H1 (cell line): Measurements from ENCODE around the gene FGFR2. TPM values are rescaled to one million over a fixed set of nuclear protein-coding genes. Genes with fewer than 3 reads are reported as not detected.

Experiments used
- CTCF ChIA-PET: fragments of 300-600 bp; sonication (Branson Sonifier 250); formaldehyde crosslinking; loops from one replicate; lab custom pipeline; 2021; ENCODE audit not compliant: partially characterized antibody; lab: Charles Lee
- POLR2A ChIA-PET: fragments of 300-600 bp; sonication (Branson Sonifier 250); formaldehyde crosslinking; loops from one replicate; lab custom pipeline; 2021; ENCODE audit warnings: inconsistent platforms; ENCODE audit not compliant: partially characterized antibody; lab: Charles Lee
- DNase-seq, 2 experiments: peaks; one replicate each; pipeline versions ENCODE4 v3.0.0 to v3.0.0-alpha.2; 2010 to 2022; ENCODE audit warnings: low spot score in 2 of 2, low read depth in 1 of 2, mixed read lengths in 1 of 2
- FAIRE-seq: peaks from 2 replicates; lab custom pipeline; 2011; peaks lifted over from hg19 to GRCh38; lab: Jason Lieb, UNC
- H2AFZ ChIP-seq: 2 replicates; pipeline ENCODE4 v1.8.1; 2012; ENCODE audit warnings: low read length, inconsistent platforms
- H2AK5ac ChIP-seq: 2 replicates; pipeline ENCODE4 v1.6.1; 2013; ENCODE audit warnings: low read depth, low read length
- H2BK120ac ChIP-seq: replicated peaks from 2 replicates; pipeline ENCODE3; 2013; ENCODE audit warnings: low read depth, low read length, inconsistent platforms
- H2BK12ac ChIP-seq: 2 replicates; pipeline ENCODE4 v1.6.1; 2013; ENCODE audit warnings: low read depth, low read length
- H2BK15ac ChIP-seq: 2 replicates; pipeline ENCODE4 v1.6.1; 2013; ENCODE audit warnings: low read length
- H2BK20ac ChIP-seq: 2 replicates; pipeline ENCODE4 v1.6.1; 2013; ENCODE audit warnings: low read length
- H2BK5ac ChIP-seq: 2 replicates; pipeline ENCODE4 v1.6.1; 2013; ENCODE audit warnings: low read depth, low read length
- H3K14ac ChIP-seq: 2 replicates; pipeline ENCODE4 v1.6.1; 2013; ENCODE audit warnings: inconsistent platforms; ENCODE audit not compliant: insufficient read length
- H3K18ac ChIP-seq: 2 replicates; pipeline ENCODE4 v1.6.1; 2013; ENCODE audit warnings: low read length; ENCODE audit errors: extremely low read depth
- H3K23ac ChIP-seq: 2 replicates; pipeline ENCODE4 v1.6.1; 2013; ENCODE audit warnings: inconsistent platforms; ENCODE audit not compliant: insufficient read length
- H3K23me2 ChIP-seq: 2 replicates; pipeline ENCODE4 v1.6.1; 2013; ENCODE audit warnings: low read depth, low read length
- H3K27ac ChIP-seq: 2 replicates; pipeline ENCODE4 v1.6.1; 2011; ENCODE audit warnings: low read depth, low read length, inconsistent platforms
- H3K27me3 ChIP-seq, 4 experiments: replicated peaks in 1 of 4; 1 replicate in 1 of 4; 2 replicates in 3 of 4; pipeline versions ENCODE4 v1.6.1 to v1.8.1; 2011 to 2013; ENCODE audit warnings: low read length in 3 of 4, mild to moderate bottlenecking in 3 of 4, inconsistent platforms in 2 of 4, mixed read lengths in 2 of 4, moderate library complexity in 1 of 4; ENCODE audit not compliant: control insufficient read depth in 3 of 4, insufficient read depth in 3 of 4; ENCODE audit errors: extremely low read depth in 1 of 4
- H3K36me3 ChIP-seq, 4 experiments: 2 replicates each; pipeline versions ENCODE4 v1.6.1 to v1.8.1; 2011 to 2013; ENCODE audit warnings: mild to moderate bottlenecking in 4 of 4, low read length in 3 of 4, moderate library complexity in 2 of 4, control low read depth in 1 of 4, inconsistent platforms in 1 of 4; ENCODE audit not compliant: insufficient read depth in 4 of 4, control insufficient read depth in 2 of 4
- H3K4ac ChIP-seq: replicated peaks from 2 replicates; pipeline ENCODE3; 2013; ENCODE audit warnings: low read length, low read depth, mixed read lengths, inconsistent platforms; ENCODE audit not compliant: insufficient read length
- H3K4me1 ChIP-seq, 4 experiments: replicated peaks in 1 of 4; 1 replicate in 1 of 4; 2 replicates in 3 of 4; pipeline versions ENCODE4 v1.6.1 to v1.8.1; 2011 to 2013; ENCODE audit warnings: low read length in 3 of 4, inconsistent platforms in 2 of 4, mixed read lengths in 1 of 4; ENCODE audit not compliant: insufficient read depth in 4 of 4, control insufficient read depth in 3 of 4
- H3K4me2 ChIP-seq, 2 experiments: 2 replicates each; pipeline versions ENCODE4 v1.6.1 to v1.8.1; 2011 to 2013; ENCODE audit warnings: low read depth in 2 of 2, low read length in 2 of 2, control low read depth in 1 of 2, inconsistent platforms in 1 of 2, mild to moderate bottlenecking in 1 of 2; ENCODE audit not compliant: insufficient read depth in 1 of 2
- H3K4me3 ChIP-seq, 4 experiments: fragments of 200-600, 300-600 bp in 1 of 4; sonication (generic), shearing (Covaris generic), sonication (Bioruptor Twin) in 1 of 4; 2 replicates each; pipeline versions ENCODE4 v1.5.1 to v1.8.1; 2011 to 2016; ENCODE audit warnings: low read length in 4 of 4, low read depth in 3 of 4, control low read depth in 2 of 4, inconsistent platforms in 2 of 4, mild to moderate bottlenecking in 2 of 4, mixed read lengths in 1 of 4, moderate library complexity in 1 of 4; ENCODE audit not compliant: insufficient read depth in 2 of 4; ENCODE audit errors: extremely low read depth in 1 of 4
- H3K56ac ChIP-seq: replicated peaks from 2 replicates; pipeline ENCODE3; 2013; ENCODE audit warnings: low read depth, mild to moderate bottlenecking, mixed read lengths, low read length, inconsistent platforms; ENCODE audit not compliant: insufficient read length
- H3K79me1 ChIP-seq: 2 replicates; pipeline ENCODE4 v1.6.1; 2013; ENCODE audit warnings: low read depth, low read length, control low read depth
- H3K79me2 ChIP-seq, 2 experiments: 2 replicates each; pipeline versions ENCODE4 v1.6.1 to v1.8.1; 2012 to 2013; ENCODE audit warnings: low read length in 2 of 2, mild to moderate bottlenecking in 2 of 2, inconsistent platforms in 1 of 2; ENCODE audit not compliant: insufficient read depth in 2 of 2, control insufficient read depth in 1 of 2
- H3K9ac ChIP-seq, 4 experiments: replicated peaks in 1 of 4; 1 replicate in 1 of 4; 2 replicates in 3 of 4; pipeline versions ENCODE4 v1.6.1 to v1.8.1; 2011 to 2013; ENCODE audit warnings: low read depth in 3 of 4, low read length in 3 of 4, control low read depth in 2 of 4, mild to moderate bottlenecking in 2 of 4, moderate library complexity in 2 of 4, inconsistent platforms in 1 of 4; ENCODE audit errors: extremely low read depth in 1 of 4
- H3K9me3 ChIP-seq, 2 experiments: 2 replicates each; pipeline versions ENCODE4 v1.6.1 to v1.8.1; 2012 to 2013; ENCODE audit warnings: mild to moderate bottlenecking in 2 of 2, moderate library complexity in 2 of 2, control low read depth in 1 of 2, inconsistent platforms in 1 of 2, low read depth in 1 of 2, low read length in 1 of 2, mixed read lengths in 1 of 2; ENCODE audit not compliant: insufficient read depth in 2 of 2
- H4K20me1 ChIP-seq, 2 experiments: replicated peaks in 1 of 2; 2 replicates each; pipeline versions ENCODE3 to v1.8.1; 2011 to 2013; ENCODE audit warnings: inconsistent platforms in 2 of 2, low read length in 2 of 2, mild to moderate bottlenecking in 1 of 2; ENCODE audit not compliant: insufficient read depth in 2 of 2, control insufficient read depth in 1 of 2
- H4K5ac ChIP-seq: 2 replicates; pipeline ENCODE4 v1.6.1; 2013; ENCODE audit warnings: low read length, low read depth, mixed read lengths, inconsistent platforms; ENCODE audit not compliant: insufficient read length
- H4K8ac ChIP-seq: 2 replicates; pipeline ENCODE4 v1.8.0; 2013; ENCODE audit warnings: mild to moderate bottlenecking, moderate library complexity, low read length, inconsistent platforms; ENCODE audit not compliant: insufficient read depth; ENCODE audit errors: extremely low read depth
- H4K91ac ChIP-seq: replicated peaks from 2 replicates; pipeline ENCODE3; 2013; ENCODE audit warnings: low read length, mixed read lengths, inconsistent platforms; ENCODE audit not compliant: insufficient read length
- BCL11A ChIP-seq, 2 experiments: IDR thresholded peaks; one replicate each; pipeline ENCODE4 v1.6.1; 2011; ENCODE audit warnings: low read depth in 2 of 2, low read length in 2 of 2, mild to moderate bottlenecking in 2 of 2
- CBX8 ChIP-seq: fragments of 300-800, 300-1000 bp; sonication (generic); IDR thresholded peaks from 2 replicates; pipeline ENCODE4 v1.7.1; 2016; ENCODE audit warnings: low read depth, low read length, borderline replicate concordance
- CEBPB ChIP-seq: IDR thresholded peaks from 2 replicates; pipeline ENCODE4 v1.6.1; 2012; ENCODE audit warnings: low read depth, low read length
- CREB1 ChIP-seq: IDR thresholded peaks from 2 replicates; pipeline ENCODE4 v1.6.1; 2012; ENCODE audit warnings: inconsistent platforms
- GABPA ChIP-seq: IDR thresholded peaks from 2 replicates; pipeline ENCODE4 v1.6.1; 2011; ENCODE audit warnings: mild to moderate bottlenecking, low read length, moderate library complexity, borderline replicate concordance; ENCODE audit not compliant: insufficient read depth
- HDAC2 ChIP-seq, 2 experiments: fragments of 300-600 bp in 1 of 2; sonication (generic) in 1 of 2; IDR thresholded peaks; 2 replicates each; pipeline ENCODE4 v1.6.1; 2011 to 2012; ENCODE audit warnings: low read depth in 2 of 2, low read length in 2 of 2, mild to moderate bottlenecking in 2 of 2, moderate library complexity in 2 of 2, borderline replicate concordance in 1 of 2, inconsistent platforms in 1 of 2
- KDM1A ChIP-seq: fragments of 200-600, 300-600 bp; sonication (generic); IDR thresholded peaks from 2 replicates; pipeline ENCODE4 v1.7.1; 2016; ENCODE audit warnings: mild to moderate bottlenecking, low read length, borderline replicate concordance
- NRF1 ChIP-seq: IDR thresholded peaks from 2 replicates; pipeline ENCODE4 v1.6.1; 2011; ENCODE audit warnings: mild to moderate bottlenecking, low read depth, low read length, improper control_type of control experiment
- PHF8 ChIP-seq: fragments of 200-600 bp; sonication (generic); conservative IDR thresholded peaks from 2 replicates; pipeline ENCODE4 v1.7.1; 2012; ENCODE audit warnings: low read depth, mild to moderate bottlenecking, inconsistent platforms, low read length, moderate library complexity
- SIX5 ChIP-seq: IDR thresholded peaks from 2 replicates; pipeline ENCODE4 v1.6.1; 2011; ENCODE audit warnings: mild to moderate bottlenecking, low read depth, low read length
- SP1 ChIP-seq: IDR thresholded peaks from 2 replicates; pipeline ENCODE4 v1.6.1; 2011; ENCODE audit warnings: low read depth, low read length
- TCF12 ChIP-seq: IDR thresholded peaks from 2 replicates; pipeline ENCODE4 v1.6.1; 2011; ENCODE audit warnings: low read depth, mild to moderate bottlenecking, low read length
- TEAD4 ChIP-seq: IDR thresholded peaks from 2 replicates; pipeline ENCODE4 v1.6.1; 2012; ENCODE audit warnings: low read depth, low read length, inconsistent platforms, mixed read lengths
- WGBS, 2 experiments: shearing (Covaris generic) in 1 of 2; methylation state at CpG; one replicate each; pipeline versions ENCODE4 v1.1.6 to v1.1.7; 2013 to 2015; ENCODE audit warnings: low lambda C conversion rate in 2 of 2, mixed read lengths in 2 of 2, inconsistent platforms in 1 of 2, low coverage in 1 of 2, missing lambda C conversion rate in 1 of 2; ENCODE audit not compliant: insufficient replicate concordance in 2 of 2, insufficient coverage in 1 of 2, insufficient read length in 1 of 2; ENCODE audit errors: extremely low coverage in 1 of 2, missing lambda C conversion rate in 1 of 2; 5-methylcytosine and 5-hydroxymethylcytosine counted together
- polyA plus RNA-seq, 7 experiments: library from polyadenylated mRNA; depleted of rRNA in 3 of 7; stranded (reverse) in 5 of 7; unstranded in 2 of 7; fragments of >200 nt in 5 of 7; fragments of 200-250 nt in 2 of 7; gene quantifications; 1 replicate in 5 of 7; 2 replicates in 1 of 7; 4 replicates in 1 of 7; pipeline versions ENCODE4 v1.2.1 to v1.2.3, GENCODE V29; 2011 to 2013; ENCODE audit warnings: missing spikeins in 2 of 7, mixed read lengths in 2 of 7
- total RNA-seq: library from RNA; stranded (reverse); fragmentation: NEBNext Ultra II Directional; extraction: Animal tissue kit (Norgen Biotek cat#: 25700); gene quantifications from 2 replicates; pipeline ENCODE4 v1.2.1, GENCODE V29; 2021

Gene FGFR2
- total and polyA plus RNA-seq, 2 of the 8 experiments (the other 6 are each of a cell fraction or from before 2014, with no cell fraction given), result 50.2 to 81.2 TPM

DNA sequence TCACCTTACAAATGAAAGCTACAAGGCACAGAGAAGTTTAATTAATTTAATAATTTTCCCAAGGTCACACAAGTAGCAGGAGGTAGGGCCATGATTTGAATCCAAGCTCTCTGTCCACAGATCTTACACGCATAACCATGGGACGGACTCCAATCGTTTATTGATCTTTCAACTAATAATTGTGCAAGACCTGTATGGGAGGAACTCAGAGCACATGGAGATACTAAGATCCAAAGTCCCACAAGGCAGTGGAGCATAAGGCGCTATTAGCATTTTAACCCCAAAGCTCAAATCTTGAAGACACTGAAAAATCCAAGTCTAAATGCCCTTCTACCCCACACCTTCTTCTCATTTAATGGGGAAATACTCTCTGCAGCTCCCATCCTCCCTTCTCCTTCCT, 143.5 kb downstream of the FGFR2 start:
- FAIRE-seq, result no peak
- CTCF ChIA-PET, result interaction anchor here (0.9 kb wide), 1 partner anchor 10 kb away, joined by 3 read pairs; no protein-coding TSS in a partner anchor

More for the DNA sequence above, 143.5 kb downstream of the FGFR2 start:
- no peaks in the 10 kb centered on the region for H4K20me1 ChIP-seq
- H3K23me2 ChIP-seq, result no peaks in the 10 kb centered on the region
- no peak overlapping the region for H3K27ac ChIP-seq
- no peak overlapping the region for H2BK120ac ChIP-seq
- H2AK5ac ChIP-seq, result no peak overlapping the region
- H3K56ac ChIP-seq, result no peak overlapping the region
- TF ChIP-seq CBX8 (no peak), SIX5 (no peak), CREB1 (no peak), TEAD4 (no peak), GABPA (no peak), TCF12 (no peak), PHF8 (no peak), KDM1A (no peak), BCL11A (IDR thresholded peaks at IDR 0.05; ENCODE audit: low read depth in 2 of 2, low read length in 2 of 2) (no peak), HDAC2 (IDR thresholded peaks at IDR 0.05; ENCODE audit: borderline replicate concordance in 1 of 2, low read depth in 2 of 2, low read length in 2 of 2) (no peak), SP1 (no peak), NRF1 (no peak), CEBPB (no peak)
- H4K5ac ChIP-seq, result no peak overlapping the region
- DNase-seq, result no peak
- no peak overlapping the region for H2BK20ac ChIP-seq
- H3K14ac ChIP-seq, result no peak overlapping the region
- POLR2A ChIA-PET, result no interaction called here
- no peak overlapping the region for H3K4me2 ChIP-seq
- H3K4me3 ChIP-seq, result no peak overlapping the region
- peaks cover 3 to 7% (median 6%) of the 10 kb centered on the region in 4 experiments; a peak in 6 of 7 replicates for H3K4me1 ChIP-seq
- H3K9me3 ChIP-seq, result no peaks in the 10 kb centered on the region
- H2BK12ac ChIP-seq, result no peak overlapping the region
- 85% methylated on average over 4 of the region's 4 CpGs; no CpG with 5 or more reads in 1 of the 2 experiments for WGBS, 2 experiments
- no peak overlapping the region for H2BK5ac ChIP-seq
- H2AFZ ChIP-seq, result no peak overlapping the region
- H4K91ac ChIP-seq, result no peak overlapping the region
- no peak overlapping the region for H3K9ac ChIP-seq
- no peaks in the 10 kb centered on the region; a peak in 2 of 7 replicates for H3K27me3 ChIP-seq
- no peaks in the 10 kb centered on the region for H3K79me2 ChIP-seq
- no peak overlapping the region for H4K8ac ChIP-seq
- no peak overlapping the region for H3K23ac ChIP-seq
- no peaks in the 10 kb centered on the region for H3K79me1 ChIP-seq
- no peak overlapping the region for H3K18ac ChIP-seq
- H3K4ac ChIP-seq, result no peak overlapping the region
- H2BK15ac ChIP-seq, result peak overlapping the region; percentile 61; the same call in 1 of the 2 replicates
- no peaks in the 10 kb centered on the region for H3K36me3 ChIP-seq
